Measurements from ENCODE around the gene ZBED5.

GRCh38 chr11:10845589-10845988 is 12.3 kb downstream of the ZBED5 start:
- no peak for TF ChIP-seq EZH2 (IDR thresholded peaks at IDR 0.05)
- no peak for TF ChIP-seq POLR2AphosphoS5 (IDR thresholded peaks at IDR 0.05; ENCODE audit: borderline replicate concordance, low read depth, low read length)
- no peak for TF ChIP-seq FOXP2 (optimal IDR thresholded peaks at IDR 0.05; ENCODE audit: control extremely low read depth, extremely low read length, insufficient read depth)

All from SK-N-MC (cell line).